ENCODE data around the gene PLAC8L1. TPM values are rescaled to one million over a fixed set of nuclear protein-coding genes. Genes with fewer than 3 reads are reported as not detected.

PLAC8L1 gene
- 0.45 TPM for polyA plus RNA-seq (2012; ENCODE audit: insufficient read length, low read depth)

GRCh38 chr5:146105477-146105876, at the start of gene PLAC8L1:
Gene PLAC8L1 (minus strand): TSS chr5:146105577. CDS start chr5:146104311, 1,266 bp downstream.
- TF ChIP-seq REST (IDR thresholded peaks at IDR 0.05; ENCODE audit: insufficient read depth in 1 of 2, low read depth in 2 of 2, low read length in 2 of 2): no peak
- TF ChIP-seq SIN3A (IDR thresholded peaks at IDR 0.05; ENCODE audit: borderline replicate concordance, insufficient read depth, low read length): no peak
- no peak for TF ChIP-seq TAF1 (IDR thresholded peaks at IDR 0.05; ENCODE audit: borderline replicate concordance, insufficient read depth, low read length)
- no peak for TF ChIP-seq POLR2AphosphoS5 (IDR thresholded peaks at IDR 0.05; ENCODE audit: low read depth, low read length)
- no peak for TF ChIP-seq FOXP2 (optimal IDR thresholded peaks at IDR 0.05; ENCODE audit: borderline replicate concordance, extremely low read depth, extremely low read length, insufficient read depth)

- no peak for TF ChIP-seq POLR2AphosphoS5 (IDR thresholded peaks at IDR 0.05; ENCODE audit: low read depth, low read length)
- no peak for TF ChIP-seq TAF1 (IDR thresholded peaks at IDR 0.05; ENCODE audit: borderline replicate concordance, insufficient read depth, low read length)
- no peak for TF ChIP-seq SIN3A (IDR thresholded peaks at IDR 0.05; ENCODE audit: borderline replicate concordance, insufficient read depth, low read length)
- no peak for TF ChIP-seq FOXP2 (optimal IDR thresholded peaks at IDR 0.05; ENCODE audit: borderline replicate concordance, extremely low read depth, extremely low read length, insufficient read depth)
Measured at GRCh38 chr5:146151970-146152369, 46.6 kb upstream of the PLAC8L1 start.

- TF ChIP-seq TAF1 (IDR thresholded peaks at IDR 0.05; ENCODE audit: borderline replicate concordance, insufficient read depth, low read length) (no peak), POLR2AphosphoS5 (IDR thresholded peaks at IDR 0.05; ENCODE audit: low read depth, low read length) (no peak), FOXP2 (optimal IDR thresholded peaks at IDR 0.05; ENCODE audit: borderline replicate concordance, extremely low read depth, extremely low read length, insufficient read depth) (no peak), REST (IDR thresholded peaks at IDR 0.05; ENCODE audit: insufficient read depth in 1 of 2, low read depth in 2 of 2, low read length in 2 of 2) (no peak), SIN3A (IDR thresholded peaks at IDR 0.05; ENCODE audit: borderline replicate concordance, insufficient read depth, low read length) (no peak)
Measured at GRCh38 chr5:146137967-146138403, 32.6 kb upstream of the PLAC8L1 start.

GRCh38 chr5:146130440-146131045, 25.2 kb upstream of the PLAC8L1 start:
- TF ChIP-seq FOXP2 (optimal IDR thresholded peaks at IDR 0.05; ENCODE audit: borderline replicate concordance, extremely low read depth, extremely low read length, insufficient read depth) (no peak), REST (IDR thresholded peaks at IDR 0.05; ENCODE audit: insufficient read depth in 1 of 2, low read depth in 2 of 2, low read length in 2 of 2) (no peak)

- no peak for TF ChIP-seq POLR2AphosphoS5 (IDR thresholded peaks at IDR 0.05; ENCODE audit: low read depth, low read length)
- TF ChIP-seq REST (IDR thresholded peaks at IDR 0.05; ENCODE audit: insufficient read depth in 1 of 2, low read depth in 2 of 2, low read length in 2 of 2): no peak
- TF ChIP-seq SIN3A (IDR thresholded peaks at IDR 0.05; ENCODE audit: borderline replicate concordance, insufficient read depth, low read length): no peak
- no peak for TF ChIP-seq FOXP2 (optimal IDR thresholded peaks at IDR 0.05; ENCODE audit: borderline replicate concordance, extremely low read depth, extremely low read length, insufficient read depth)
- TF ChIP-seq TAF1 (IDR thresholded peaks at IDR 0.05; ENCODE audit: borderline replicate concordance, insufficient read depth, low read length): no peak
Measured at GRCh38 chr5:146126068-146126467, 20.7 kb upstream of the PLAC8L1 start.

All from PFSK-1 (cell line).